ENCODE results near the gene DNAH6. TPM values are rescaled to one million over a fixed set of nuclear protein-coding genes. Genes with fewer than 3 reads are reported as not detected.

Gene DNAH6
- total RNA-seq, 1 experiment from 2014 or later = 1.6 TPM

DNA sequence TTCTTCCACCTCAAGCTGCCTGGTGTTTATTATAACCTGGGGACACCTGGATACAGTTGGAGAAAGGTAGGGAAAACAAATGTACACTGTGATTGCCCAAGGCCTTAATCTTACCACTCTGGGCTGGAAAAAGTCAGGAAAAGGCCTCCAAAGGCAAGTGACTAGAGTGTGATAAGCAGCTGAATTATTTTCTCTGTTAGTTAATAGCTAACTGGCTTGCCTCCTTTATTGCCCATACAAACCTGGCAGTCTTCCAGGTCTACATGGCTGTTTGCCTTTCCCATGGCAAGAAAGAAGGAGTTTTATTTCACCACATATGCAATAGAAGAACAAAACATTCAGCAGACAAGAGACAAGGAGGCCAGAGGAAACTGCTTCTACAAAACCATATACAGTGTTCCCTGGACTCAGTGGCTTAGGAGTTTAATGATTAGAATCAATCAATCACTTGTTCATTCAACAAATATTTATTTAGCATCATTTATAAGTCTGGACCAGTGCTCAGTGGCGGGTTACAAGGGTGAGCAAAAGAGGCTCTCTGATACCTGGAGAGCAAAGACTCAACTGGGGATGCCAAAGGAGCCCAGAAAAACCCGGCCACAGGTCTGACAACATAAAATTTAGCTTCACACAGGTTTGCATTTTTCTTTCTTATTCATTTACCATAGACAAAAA lies 29.7 kb upstream of the DNAH6 start:
- H3K9ac ChIP-seq (ENCODE audit: low read length) = no peak overlapping the region
- no peaks in the 10 kb centered on the region for H3K27me3 ChIP-seq (ENCODE audit: insufficient read depth, low read length)
- BruUV-seq (replicated peaks) = no TSS peak
- POLR2A ChIA-PET = no interaction called here
- H4K20me1 ChIP-seq (ENCODE audit: insufficient read depth) = no peaks in the 10 kb centered on the region
- no peaks in the 10 kb centered on the region; a peak in 1 of 4 replicates for H3K4me1 ChIP-seq (ENCODE audit: control insufficient read depth in 1 of 2, insufficient read depth in 2 of 2, low read length in 2 of 2)
- CTCF ChIA-PET = no interaction called here
- intact Hi-C loops (cut with micrococcal nuclease) = no loop called here
- H3K79me2 ChIP-seq (ENCODE audit: insufficient read depth, low read length) = no peaks in the 10 kb centered on the region
- TF ChIP-seq POLR2AphosphoS5 (IDR thresholded peaks at IDR 0.05; ENCODE audit: low read depth, low read length) = no peak
- TF ChIP-seq MAX (IDR thresholded peaks at IDR 0.05) = no peak
- TF ChIP-seq, protein P1, sequence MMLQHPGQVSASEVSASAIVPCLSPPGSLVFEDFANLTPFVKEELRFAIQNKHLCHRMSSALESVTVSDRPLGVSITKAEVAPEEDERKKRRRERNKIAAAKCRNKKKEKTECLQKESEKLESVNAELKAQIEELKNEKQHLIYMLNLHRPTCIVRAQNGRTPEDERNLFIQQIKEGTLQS (IDR thresholded peaks at IDR 0.05) = no peak
- TF ChIP-seq ZNF274 (IDR thresholded peaks at IDR 0.05; ENCODE audit: low read depth, low read length) = no peak
- no peak for TF ChIP-seq EZH2 (IDR thresholded peaks at IDR 0.05)
- no peak for TF ChIP-seq ELF1 (IDR thresholded peaks at IDR 0.05; ENCODE audit: borderline replicate concordance, low read depth)
- H3K36me3 ChIP-seq (ENCODE audit: control insufficient read depth in 1 of 2, insufficient read depth in 2 of 2, low read length in 2 of 2) = no peaks in the 10 kb centered on the region
- no peaks in the 10 kb centered on the region for H3K9me3 ChIP-seq (ENCODE audit: control insufficient read depth in 1 of 2, insufficient read depth in 1 of 2, low read depth in 1 of 2, low read length in 2 of 2)
- no peak overlapping the region for H2AFZ ChIP-seq (ENCODE audit: low read depth, low read length, poor library complexity, severe bottlenecking)
- ATAC-seq (no peak), DNase-seq (ENCODE audit: low read depth, low spot score) (no peak)
- H3K9me2 ChIP-seq (ENCODE audit: insufficient read depth) = no peaks in the 10 kb centered on the region
- H3K27ac ChIP-seq (ENCODE audit: low read depth, low read length) = no peak overlapping the region
- RAD21 ChIA-PET (ENCODE audit: low non-redundant PET in 1 of 2, low total read pairs in 2 of 2, uncharacterized antibody in 2 of 2, unreplicated experiment in 2 of 2) = no interaction called here
- H3K4me3 ChIP-seq (replicated peaks in 1 of 2; ENCODE audit: low read depth in 1 of 2, low read length in 2 of 2) = no peak overlapping the region
- H3K4me2 ChIP-seq (ENCODE audit: low read length) = no peak overlapping the region

DNA sequence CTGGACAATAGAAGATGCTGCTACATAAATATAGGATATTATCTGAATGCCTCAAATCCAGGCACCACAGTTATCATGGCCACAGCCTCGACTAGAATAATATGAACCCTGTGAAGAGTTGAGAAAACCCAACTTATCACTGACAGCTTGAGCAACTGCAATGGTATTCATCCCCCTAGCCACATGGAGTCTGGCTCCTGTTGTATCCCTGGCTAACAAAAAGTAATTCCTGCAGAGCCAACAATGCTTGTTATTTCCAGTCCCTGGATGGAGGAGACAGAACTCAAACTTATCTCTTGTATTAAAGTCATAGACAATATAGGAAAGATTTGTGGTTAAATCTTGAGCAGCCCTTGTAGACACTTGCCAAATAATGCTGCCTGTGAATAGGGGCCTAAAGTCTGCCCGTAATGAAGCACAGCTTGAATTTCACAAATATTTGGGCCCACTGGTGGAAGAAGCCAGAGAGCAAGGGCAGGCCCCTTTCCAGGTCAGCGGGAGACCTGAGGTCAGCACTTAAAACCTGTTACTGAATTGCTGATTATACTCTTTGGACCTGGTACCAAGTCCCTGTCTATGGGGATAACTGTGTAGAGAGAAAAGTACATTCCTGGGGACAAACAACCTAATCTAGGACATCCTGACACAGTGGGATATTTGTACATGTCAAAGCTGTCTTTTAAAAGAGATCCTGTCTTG lies 28.9 kb upstream of the DNAH6 start:
- DNase-seq (ENCODE audit: low read depth, low spot score) (no peak), ATAC-seq (no peak)
- intact Hi-C loops (cut with micrococcal nuclease) = no loop called here
- ChIA-PET CTCF (no interaction called here), RAD21 (ENCODE audit: low non-redundant PET in 1 of 2, low total read pairs in 2 of 2, uncharacterized antibody in 2 of 2, unreplicated experiment in 2 of 2) (no interaction called here), POLR2A (no interaction called here)
- Histone ChIP-seq H3K9ac (ENCODE audit: low read length) (no peak overlapping the region), H3K4me3 (replicated peaks in 1 of 2; ENCODE audit: low read depth in 1 of 2, low read length in 2 of 2) (no peak overlapping the region), H3K4me2 (ENCODE audit: low read length) (no peak overlapping the region), H3K79me2 (ENCODE audit: insufficient read depth, low read length) (no peaks in the 10 kb centered on the region), H3K9me2 (ENCODE audit: insufficient read depth) (no peaks in the 10 kb centered on the region), H3K27ac (ENCODE audit: low read depth, low read length) (no peak overlapping the region), H4K20me1 (ENCODE audit: insufficient read depth) (no peaks in the 10 kb centered on the region), H3K36me3 (ENCODE audit: control insufficient read depth in 1 of 2, insufficient read depth in 2 of 2, low read length in 2 of 2) (no peaks in the 10 kb centered on the region), H3K4me1 (ENCODE audit: control insufficient read depth in 1 of 2, insufficient read depth in 2 of 2, low read length in 2 of 2) (no peaks in the 10 kb centered on the region; a peak in 1 of 4 replicates), H3K9me3 (ENCODE audit: control insufficient read depth in 1 of 2, insufficient read depth in 1 of 2, low read depth in 1 of 2, low read length in 2 of 2) (no peaks in the 10 kb centered on the region), H3K27me3 (ENCODE audit: insufficient read depth, low read length) (no peaks in the 10 kb centered on the region), H2AFZ (ENCODE audit: low read depth, low read length, poor library complexity, severe bottlenecking) (no peak overlapping the region)
- no TSS peak for BruUV-seq (replicated peaks)
- TF ChIP-seq EZH2phosphoT487 (IDR thresholded peaks at IDR 0.05; ENCODE audit: borderline replicate concordance) = no peak
- no peak for TF ChIP-seq SIN3A (IDR thresholded peaks at IDR 0.05; ENCODE audit: low read depth)
- TF ChIP-seq CEBPB (IDR thresholded peaks at IDR 0.05; ENCODE audit: low read depth) = no peak
- no peak for TF ChIP-seq FOSL1 (IDR thresholded peaks at IDR 0.05; ENCODE audit: low read depth)
- no peak for TF ChIP-seq ZFX (IDR thresholded peaks at IDR 0.05)
- TF ChIP-seq EGR1 (IDR thresholded peaks at IDR 0.05; ENCODE audit: low read depth) = no peak
- TF ChIP-seq EZH2 (IDR thresholded peaks at IDR 0.05) = no peak
- no peak for TF ChIP-seq YY1 (IDR thresholded peaks at IDR 0.05; ENCODE audit: extremely low read depth, insufficient replicate concordance, low read depth, low read length)
- TF ChIP-seq MAX (IDR thresholded peaks at IDR 0.05) = no peak
- no peak for TF ChIP-seq ZNF274 (IDR thresholded peaks at IDR 0.05; ENCODE audit: low read depth, low read length)
- TF ChIP-seq ELF1 (IDR thresholded peaks at IDR 0.05; ENCODE audit: borderline replicate concordance, low read depth) = no peak
- TF ChIP-seq CBX3 (IDR thresholded peaks at IDR 0.05; ENCODE audit: low read depth) = no peak
